ENCODE results near the gene CTNNA3. TPM values are rescaled to one million over a fixed set of nuclear protein-coding genes. Genes with fewer than 3 reads are reported as not detected.

Gene CTNNA3
- total RNA-seq, 4 donors from 2014 or later = 0.04 to 0.19 (median 0.11) TPM

GRCh38 chr10:67144530-67144929, 551.5 kb downstream of the CTNNA3 start:
- no peak overlapping the region for H3K4me3 ChIP-seq (ENCODE audit: low read depth, poor library complexity, severe bottlenecking)
- intact Hi-C loops (cut with DNase I; ENCODE audit: low total_unique reads) = no loop called here
- TF ChIP-seq CTCF (IDR thresholded peaks at IDR 0.05) (no peak), POLR2A (IDR thresholded peaks at IDR 0.05) (no peak)
- 88 to 94% methylated on average over 1 of the region's 1 CpG for WGBS, 2 donors
- DNase-seq (ENCODE audit: low spot score in 2 of 2) = no peak

- H3K4me3 ChIP-seq (ENCODE audit: low read depth, poor library complexity, severe bottlenecking) = no peak overlapping the region
- intact Hi-C loops (cut with DNase I; ENCODE audit: low total_unique reads) = no loop called here
- TF ChIP-seq CTCF (IDR thresholded peaks at IDR 0.05) = no peak
- TF ChIP-seq POLR2A (IDR thresholded peaks at IDR 0.05) = no peak
- 65 to 73% methylated on average over 6 of the region's 6 CpGs for WGBS, 2 donors
- no peak for DNase-seq (ENCODE audit: low spot score in 2 of 2)
Measured at GRCh38 chr10:67141300-67141699, 554.7 kb downstream of the CTNNA3 start.

DNA sequence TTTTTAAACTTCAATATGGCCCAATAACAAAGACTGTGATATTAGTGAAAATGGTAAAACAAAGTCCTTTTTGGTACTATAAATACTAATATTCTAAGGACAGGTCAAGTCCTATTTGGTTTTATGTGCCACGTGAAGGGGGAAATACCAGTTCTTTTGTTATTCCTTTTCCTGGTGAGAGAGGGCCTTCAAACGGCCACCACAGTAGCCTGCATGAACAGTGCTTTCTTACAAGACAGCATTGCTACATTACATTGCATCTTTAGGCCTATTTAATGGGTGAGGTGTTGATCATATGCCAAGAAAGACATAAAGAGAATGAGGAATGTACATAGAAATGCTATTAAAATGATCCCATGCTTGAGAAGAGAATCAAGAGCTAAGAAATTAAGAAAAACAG, 555.4 kb downstream of the CTNNA3 start:
- intact Hi-C loops (cut with DNase I; ENCODE audit: low total_unique reads) = no loop called here
- no peak for DNase-seq (ENCODE audit: low spot score in 2 of 2)
- H3K4me3 ChIP-seq (ENCODE audit: low read depth, poor library complexity, severe bottlenecking) = no peak overlapping the region
- WGBS, 2 donors = 29 to 41% methylated on average over 2 of the region's 2 CpGs
- TF ChIP-seq POLR2A (IDR thresholded peaks at IDR 0.05) (no peak), CTCF (IDR thresholded peaks at IDR 0.05) (no peak)

DNA sequence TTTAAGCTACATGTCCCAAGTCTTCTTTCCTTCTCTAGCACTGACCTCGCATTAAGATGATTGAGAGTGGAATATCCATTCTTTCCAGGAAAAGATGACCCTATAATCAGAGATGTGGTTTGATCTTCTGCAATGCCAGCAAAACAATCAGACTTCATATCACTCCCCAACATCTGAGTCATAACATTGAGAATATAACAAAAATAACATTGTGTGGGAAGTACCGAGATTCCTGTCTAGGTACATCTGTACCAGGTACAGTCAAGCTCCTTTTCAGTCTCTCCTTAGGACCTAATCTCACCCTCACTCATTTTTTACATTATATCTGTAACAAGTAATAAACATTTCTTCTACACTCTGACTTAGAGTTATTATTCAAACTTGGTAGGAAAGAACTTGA, 568.6 kb downstream of the CTNNA3 start:
- no peak for TF ChIP-seq POLR2A (IDR thresholded peaks at IDR 0.05)
- TF ChIP-seq CTCF (IDR thresholded peaks at IDR 0.05) = no peak
- no peak overlapping the region for H3K4me3 ChIP-seq (ENCODE audit: low read depth, poor library complexity, severe bottlenecking)
- DNase-seq (ENCODE audit: low spot score in 2 of 2) = no peak
- intact Hi-C loops (cut with DNase I; ENCODE audit: low total_unique reads) = no loop called here
- 72 to 77% methylated on average over 2 of the region's 2 CpGs for WGBS, 2 donors

DNA sequence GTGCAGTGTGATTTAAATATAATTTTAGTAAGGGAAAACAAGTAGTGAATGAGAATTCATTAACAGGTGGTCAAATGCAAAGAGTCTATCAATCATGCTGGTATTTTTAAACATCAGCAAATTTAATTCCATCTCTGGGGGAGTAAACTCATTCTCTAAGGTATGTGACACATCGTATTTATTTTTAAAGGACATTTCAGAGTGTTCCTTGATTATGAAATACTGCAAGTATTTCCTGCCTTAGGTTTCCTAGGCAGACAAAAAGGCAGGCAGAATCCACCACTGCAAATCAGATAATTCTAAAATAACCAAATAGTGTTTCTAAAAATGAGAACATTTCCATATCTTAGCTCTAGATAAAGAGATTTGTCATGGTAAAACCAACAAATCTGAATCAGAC, 576.3 kb downstream of the CTNNA3 start:
- 57 to 74% methylated on average over 1 of the region's 1 CpG for WGBS, 2 donors
- no peak for TF ChIP-seq CTCF (IDR thresholded peaks at IDR 0.05)
- no peak for TF ChIP-seq POLR2A (IDR thresholded peaks at IDR 0.05)
- intact Hi-C loops (cut with DNase I; ENCODE audit: low total_unique reads) = no loop called here
- no peak for DNase-seq (ENCODE audit: low spot score in 2 of 2)
- no peak overlapping the region for H3K4me3 ChIP-seq (ENCODE audit: low read depth, poor library complexity, severe bottlenecking)

- DNase-seq (ENCODE audit: low spot score in 2 of 2) = no peak
- TF ChIP-seq POLR2A (IDR thresholded peaks at IDR 0.05) = no peak
- no peak for TF ChIP-seq CTCF (IDR thresholded peaks at IDR 0.05)
- 13 to 16% methylated on average over 1 of the region's 1 CpG for WGBS, 2 donors
- intact Hi-C loops (cut with DNase I; ENCODE audit: low total_unique reads) = no loop called here
- H3K4me3 ChIP-seq (ENCODE audit: low read depth, poor library complexity, severe bottlenecking) = no peak overlapping the region
Measured at GRCh38 chr10:67115972-67116371, 580.0 kb downstream of the CTNNA3 start.

All from lower leg skin (tissue), 4 donors.